Trophoblast cell (in vitro differentiated cells and primary cell): ENCODE data around the gene TRPM5.

Experiments
- DNase-seq, 2 donors: peaks; one replicate each; pipeline ENCODE4 v3.0.0-alpha.2; 2016
- H2AFZ ChIP-seq: 2 replicates; pipeline ENCODE4 v1.6.1; 2013; ENCODE audit warnings: low read length, moderate library complexity, mild to moderate bottlenecking; ENCODE audit not compliant: insufficient read depth, poor library complexity
- H2AK5ac ChIP-seq: 2 replicates; pipeline ENCODE4 v1.6.1; 2013; ENCODE audit warnings: mild to moderate bottlenecking, low read length
- H2BK120ac ChIP-seq: 2 replicates; pipeline ENCODE4 v1.6.1; 2013; ENCODE audit warnings: low read length, mild to moderate bottlenecking, moderate library complexity; ENCODE audit not compliant: insufficient read depth, poor library complexity
- H2BK12ac ChIP-seq: 2 replicates; pipeline ENCODE4 v1.6.1; 2013; ENCODE audit warnings: mild to moderate bottlenecking, low read length, moderate library complexity
- H2BK5ac ChIP-seq: 2 replicates; pipeline ENCODE4 v1.6.1; 2013; ENCODE audit warnings: low read length, low read depth, moderate library complexity, mild to moderate bottlenecking; ENCODE audit not compliant: poor library complexity
- H3K14ac ChIP-seq: 2 replicates; pipeline ENCODE4 v1.6.1; 2013; ENCODE audit warnings: mild to moderate bottlenecking, low read length
- H3K18ac ChIP-seq: 2 replicates; pipeline ENCODE4 v1.6.1; 2013; ENCODE audit warnings: mild to moderate bottlenecking, low read length
- H3K23ac ChIP-seq: 2 replicates; pipeline ENCODE4 v1.6.1; 2013; ENCODE audit warnings: low read length
- H3K27ac ChIP-seq: 2 replicates; pipeline ENCODE4 v1.5.1; 2013; ENCODE audit warnings: low read depth, mild to moderate bottlenecking, inconsistent platforms, low read length, moderate library complexity
- H3K27me3 ChIP-seq: 2 replicates; pipeline ENCODE4 v1.6.1; 2013; ENCODE audit warnings: inconsistent platforms, mild to moderate bottlenecking, low read length, moderate library complexity; ENCODE audit not compliant: insufficient read depth
- H3K36me3 ChIP-seq, 2 experiments: 1 replicate in 1 of 2; 2 replicates in 1 of 2; pipeline ENCODE4 v1.6.1; 2013; ENCODE audit warnings: low read length in 2 of 2, mild to moderate bottlenecking in 2 of 2, moderate library complexity in 1 of 2; ENCODE audit not compliant: insufficient read depth in 2 of 2, control insufficient read depth in 1 of 2
- H3K4ac ChIP-seq: 2 replicates; pipeline ENCODE4 v1.6.1; 2013; ENCODE audit warnings: low read depth, mild to moderate bottlenecking, low read length, moderate library complexity
- H3K4me1 ChIP-seq, 2 experiments: 1 replicate in 1 of 2; 2 replicates in 1 of 2; pipeline ENCODE4 v1.6.1; 2013; ENCODE audit warnings: low read length in 2 of 2, mild to moderate bottlenecking in 2 of 2, moderate library complexity in 1 of 2; ENCODE audit not compliant: insufficient read depth in 2 of 2, control insufficient read depth in 1 of 2
- H3K4me2 ChIP-seq: 2 replicates; pipeline ENCODE4 v1.6.1; 2013; ENCODE audit warnings: inconsistent platforms, mild to moderate bottlenecking, low read length, moderate library complexity
- H3K4me3 ChIP-seq: 2 replicates; pipeline ENCODE4 v1.5.1; 2013; ENCODE audit warnings: mild to moderate bottlenecking, low read depth, low read length, inconsistent platforms
- H3K79me1 ChIP-seq: one replicate; pipeline ENCODE4 v1.6.1; 2013; ENCODE audit warnings: low read length
- H3K79me2 ChIP-seq: 2 replicates; pipeline ENCODE4 v1.6.1; 2013; ENCODE audit warnings: low read length, mild to moderate bottlenecking; ENCODE audit not compliant: control insufficient read depth, insufficient read depth, poor library complexity
- H3K9ac ChIP-seq: 2 replicates; pipeline ENCODE4 v1.6.1; 2013; ENCODE audit warnings: mild to moderate bottlenecking, low read length
- H3K9me3 ChIP-seq: 2 replicates; pipeline ENCODE4 v1.6.1; 2013; ENCODE audit warnings: low read depth, mild to moderate bottlenecking, control low read depth, inconsistent platforms, low read length; ENCODE audit not compliant: insufficient read depth
- H4K12ac ChIP-seq: 2 replicates; pipeline ENCODE4 v1.6.1; 2013; ENCODE audit warnings: low read depth, mild to moderate bottlenecking, low read length, moderate library complexity
- H4K8ac ChIP-seq: 2 replicates; pipeline ENCODE4 v1.6.1; 2013; ENCODE audit warnings: low read depth, mild to moderate bottlenecking, low read length, moderate library complexity
- H4K91ac ChIP-seq: one replicate; pipeline ENCODE4 v1.6.1; 2013; ENCODE audit warnings: low read depth, mild to moderate bottlenecking, low read length, moderate library complexity
- WGBS: extraction: QIAGEN DNeasy Blood & Tissue Kit; methylation state at CpG from one replicate; pipeline ENCODE4 v1.1.7; 2013; ENCODE audit warnings: missing lambda C conversion rate; ENCODE audit not compliant: insufficient read length, insufficient coverage; ENCODE audit errors: extremely low coverage; 5-methylcytosine and 5-hydroxymethylcytosine counted together

The TRPM5 gene

DNA sequence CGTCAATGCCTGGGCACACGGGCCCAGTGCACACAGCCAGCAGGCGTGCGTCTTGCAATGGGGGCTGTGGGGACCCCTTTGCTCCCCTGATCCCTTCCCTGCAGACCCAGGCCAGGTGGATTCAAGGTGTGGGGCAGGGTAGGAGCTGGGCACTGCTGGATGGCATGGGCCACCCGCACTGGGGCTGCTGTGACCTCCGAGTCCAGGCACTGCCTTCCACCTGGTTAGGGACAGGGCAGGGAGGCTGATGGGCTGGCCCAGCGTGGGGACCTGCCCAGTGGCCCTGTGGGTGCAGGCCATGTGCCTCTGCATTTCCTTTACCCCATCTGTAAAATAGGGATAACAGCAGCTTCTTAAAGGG, 23.4 kb upstream of the TRPM5 start:
- Histone ChIP-seq H3K79me1 (no peaks in the 10 kb centered on the region), H2BK120ac (no peak overlapping the region), H3K79me2 (no peaks in the 10 kb centered on the region), H3K27ac (no peak overlapping the region), H3K4me3 (no peak overlapping the region), H3K9me3 (peaks cover 9% of the 10 kb centered on the region), H3K14ac (no peak overlapping the region), H2BK12ac (no peak overlapping the region), H3K36me3 (no peaks in the 10 kb centered on the region), H3K23ac (no peak overlapping the region), H3K9ac (no peak overlapping the region), H3K4ac (no peak overlapping the region), H2AK5ac (no peak overlapping the region), H4K12ac (no peak overlapping the region), H3K4me2 (no peak overlapping the region), H3K27me3 (no peaks in the 10 kb centered on the region), H3K4me1 (no peaks in the 10 kb centered on the region), H3K18ac (no peak overlapping the region), H4K91ac (no peak overlapping the region), H2BK5ac (no peak overlapping the region), H4K8ac (no peak overlapping the region), H2AFZ (no peak overlapping the region)
- DNase-seq, result no peak
- WGBS, result no CpG with 5 or more reads among the region's 7 CpGs

DNA sequence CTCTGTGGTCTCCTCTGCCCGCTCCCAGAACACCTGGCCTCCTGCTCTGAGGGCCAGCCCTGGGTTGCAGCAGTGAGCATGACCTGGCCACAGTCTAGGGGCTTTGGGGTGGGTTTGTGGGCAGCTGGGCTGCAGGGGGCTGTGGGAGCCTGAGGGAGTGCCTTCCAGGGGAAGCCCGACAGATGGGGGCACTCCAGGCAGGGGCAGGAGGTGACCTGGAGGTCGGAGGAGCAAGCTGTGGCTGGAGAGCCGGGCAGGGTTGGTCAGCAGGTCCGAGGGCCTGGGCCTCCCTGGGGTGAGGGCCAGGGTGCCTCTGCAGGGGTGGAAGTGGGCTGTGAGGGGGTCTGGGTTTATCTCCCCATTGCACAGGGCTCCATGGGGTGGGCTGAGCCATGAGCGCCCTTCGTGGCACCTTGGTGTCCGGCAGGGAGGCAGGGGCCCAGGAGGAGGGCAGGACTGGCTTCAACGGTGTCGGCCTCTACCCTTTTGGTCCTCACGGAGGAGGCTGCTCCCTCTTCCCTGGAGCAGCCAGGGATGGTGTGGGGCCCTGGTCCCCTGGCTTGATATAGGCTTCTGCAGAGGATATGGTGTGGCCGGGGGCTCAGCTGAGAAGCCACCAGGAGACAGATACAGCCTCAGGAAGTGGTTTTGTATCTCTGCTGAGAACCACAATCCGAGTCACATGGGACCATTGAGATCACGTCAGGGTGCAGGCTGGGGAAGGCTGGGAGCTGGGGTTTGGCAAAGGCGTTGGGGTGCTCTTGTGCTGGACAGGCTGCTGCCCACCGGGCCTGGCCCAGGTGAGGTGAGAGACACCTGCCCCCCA, 22.8 kb upstream of the TRPM5 start:
- H4K91ac ChIP-seq, result no peak overlapping the region
- H4K12ac ChIP-seq, result no peak overlapping the region
- no peak overlapping the region for H3K4me3 ChIP-seq
- H4K8ac ChIP-seq, result no peak overlapping the region
- H3K18ac ChIP-seq, result no peak overlapping the region
- no peak overlapping the region for H3K23ac ChIP-seq
- H3K27ac ChIP-seq, result no peak overlapping the region
- no peaks in the 10 kb centered on the region for H3K79me2 ChIP-seq
- no peaks in the 10 kb centered on the region for H3K79me1 ChIP-seq
- H3K4me1 ChIP-seq, result no peaks in the 10 kb centered on the region
- no peak overlapping the region for H3K9ac ChIP-seq
- no peak overlapping the region for H3K4me2 ChIP-seq
- WGBS, result no CpG with 5 or more reads among the region's 16 CpGs
- H3K36me3 ChIP-seq, result no peaks in the 10 kb centered on the region
- H2BK5ac ChIP-seq, result no peak overlapping the region
- no peak overlapping the region for H3K14ac ChIP-seq
- no peak for DNase-seq
- H2BK12ac ChIP-seq, result no peak overlapping the region
- H2AK5ac ChIP-seq, result no peak overlapping the region
- H2BK120ac ChIP-seq, result no peak overlapping the region
- no peaks in the 10 kb centered on the region for H3K27me3 ChIP-seq
- H2AFZ ChIP-seq, result no peak overlapping the region
- H3K4ac ChIP-seq, result no peak overlapping the region
- peaks cover 9% of the 10 kb centered on the region for H3K9me3 ChIP-seq

DNA sequence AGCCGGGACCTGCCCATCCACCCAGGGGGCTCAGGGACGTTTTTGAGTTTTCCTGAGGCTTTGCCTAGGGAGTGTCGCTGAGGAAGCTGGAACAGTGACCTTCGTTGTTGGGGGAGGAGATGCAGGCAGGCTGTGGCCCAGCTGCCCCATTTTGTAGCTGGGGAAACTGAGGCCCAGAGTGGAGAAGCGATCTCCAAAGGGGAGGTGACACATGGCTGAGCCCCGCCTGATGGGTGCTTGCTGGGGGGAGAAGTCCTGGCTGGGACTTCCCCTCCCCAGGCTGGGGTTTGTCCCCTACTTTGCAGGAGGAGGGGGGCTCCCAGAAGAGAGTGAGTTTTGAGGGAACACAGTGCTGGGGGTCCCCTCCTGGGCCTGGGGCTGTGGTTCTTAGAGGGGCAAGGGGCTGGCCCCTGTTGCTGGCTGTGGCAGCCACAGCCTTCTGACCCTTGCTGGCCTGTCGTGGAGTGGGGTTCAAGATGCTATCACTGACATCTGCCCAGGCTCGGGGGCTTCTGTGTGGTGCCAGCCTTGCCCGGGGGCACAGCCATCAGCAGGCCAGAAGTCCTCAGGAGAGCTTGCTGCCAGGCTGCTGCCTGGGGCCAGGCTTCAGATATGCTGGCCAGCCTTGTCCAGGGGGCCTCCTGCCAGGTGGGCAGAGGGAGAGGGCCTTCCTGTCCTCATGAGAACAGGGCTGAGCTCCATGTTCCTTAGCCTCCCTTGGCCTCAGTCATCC, 21.9 kb upstream of the TRPM5 start:
- no peak overlapping the region for H3K4me2 ChIP-seq
- no CpG with 5 or more reads among the region's 9 CpGs for WGBS

DNA sequence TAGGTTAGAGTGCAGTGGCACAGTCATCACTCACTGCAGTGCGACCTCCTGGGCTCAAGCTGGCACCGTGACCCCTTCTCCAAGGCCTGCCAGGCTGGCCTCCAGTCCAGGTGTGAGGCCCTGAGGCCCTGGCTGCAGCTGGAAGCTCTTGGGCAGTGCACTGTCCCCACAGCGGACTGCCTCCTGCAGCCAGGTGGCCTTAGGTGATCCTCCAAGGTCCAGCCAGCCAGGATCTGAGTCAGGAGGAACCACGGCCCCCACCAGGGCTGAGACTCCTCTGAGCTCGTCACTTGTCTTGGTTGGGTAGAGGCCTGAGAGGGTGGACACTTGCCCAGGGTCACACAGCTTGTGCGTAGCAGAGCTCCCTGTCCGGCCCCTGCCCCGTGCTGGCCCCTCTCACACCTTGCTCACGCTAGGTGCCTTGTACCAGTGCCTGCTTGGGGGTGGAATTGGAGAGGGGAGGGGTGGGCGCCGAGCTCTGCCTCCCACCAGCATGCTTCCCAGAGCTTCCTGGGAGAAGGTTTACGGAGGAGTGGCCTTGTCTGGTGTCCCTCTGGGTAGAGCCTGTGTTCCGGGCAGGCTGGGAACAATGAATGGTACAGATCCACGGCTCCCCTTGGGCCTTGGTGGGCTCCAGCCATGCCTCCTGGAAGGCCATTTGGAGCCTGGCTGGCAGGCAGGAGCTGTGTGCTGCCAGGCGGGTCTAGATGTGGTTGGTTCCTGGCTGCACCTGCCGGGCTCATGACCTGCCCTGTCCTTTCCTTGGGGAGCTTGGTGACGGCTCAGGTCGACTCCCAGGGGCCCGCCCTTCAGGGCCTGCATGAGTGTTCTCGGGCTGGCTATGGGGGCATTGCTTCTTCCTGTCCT, 21.1 kb upstream of the TRPM5 start:
- DNase-seq, result no peak
- no peak overlapping the region for H3K4ac ChIP-seq
- H4K91ac ChIP-seq, result no peak overlapping the region
- H3K14ac ChIP-seq, result no peak overlapping the region
- H4K8ac ChIP-seq, result no peak overlapping the region
- no peaks in the 10 kb centered on the region for H3K79me2 ChIP-seq
- no peaks in the 10 kb centered on the region for H3K27me3 ChIP-seq
- no peaks in the 10 kb centered on the region for H3K79me1 ChIP-seq
- H3K4me3 ChIP-seq, result no peak overlapping the region
- no peak overlapping the region for H3K18ac ChIP-seq
- no peak overlapping the region for H2BK12ac ChIP-seq
- no peak overlapping the region for H2AFZ ChIP-seq
- H3K9ac ChIP-seq, result no peak overlapping the region
- no peak overlapping the region for H3K4me2 ChIP-seq
- H3K4me1 ChIP-seq, result peaks cover 2 to 10% of the 10 kb centered on the region in 2 experiments
- no peaks in the 10 kb centered on the region for H3K36me3 ChIP-seq
- H2BK5ac ChIP-seq, result no peak overlapping the region
- H2AK5ac ChIP-seq, result no peak overlapping the region
- H4K12ac ChIP-seq, result no peak overlapping the region
- H2BK120ac ChIP-seq, result no peak overlapping the region
- no peak overlapping the region for H3K23ac ChIP-seq
- no CpG with 5 or more reads among the region's 20 CpGs for WGBS
- H3K9me3 ChIP-seq, result peaks cover 3% of the 10 kb centered on the region
- H3K27ac ChIP-seq, result no peak overlapping the region

More for the DNA sequence above, 21.9 kb upstream of the TRPM5 start:
- H3K79me2 ChIP-seq, result no peaks in the 10 kb centered on the region
- H4K12ac ChIP-seq, result no peak overlapping the region
- H3K79me1 ChIP-seq, result no peaks in the 10 kb centered on the region
- no peak overlapping the region for H2BK12ac ChIP-seq
- H4K91ac ChIP-seq, result no peak overlapping the region
- H2BK120ac ChIP-seq, result no peak overlapping the region
- H3K27ac ChIP-seq, result no peak overlapping the region
- H3K27me3 ChIP-seq, result no peaks in the 10 kb centered on the region
- H2AK5ac ChIP-seq, result no peak overlapping the region
- no peak overlapping the region for H3K14ac ChIP-seq
- no peak overlapping the region for H2AFZ ChIP-seq
- H3K9me3 ChIP-seq, result peaks cover 4% of the 10 kb centered on the region
- H3K4ac ChIP-seq, result no peak overlapping the region
- no peak overlapping the region for H4K8ac ChIP-seq
- H3K4me1 ChIP-seq, result peaks cover 2 to 3% of the 10 kb centered on the region in 2 experiments
- no peak for DNase-seq
- no peak overlapping the region for H3K23ac ChIP-seq
- H3K36me3 ChIP-seq, result no peaks in the 10 kb centered on the region
- no peak overlapping the region for H3K4me3 ChIP-seq
- H3K18ac ChIP-seq, result no peak overlapping the region
- H2BK5ac ChIP-seq, result no peak overlapping the region
- no peak overlapping the region for H3K9ac ChIP-seq
